Measurements from ENCODE around the gene SYNPO2. TPM values are rescaled to one million over a fixed set of nuclear protein-coding genes. Genes with fewer than 3 reads are reported as not detected.

The SYNPO2 gene
- total RNA-seq, 2 experiments from 2014 or later = 0.22 to 0.41 TPM

- peaks cover 3% of the 10 kb centered on the region for H3K4me1 ChIP-seq (ENCODE audit: insufficient read depth, low read length)
- TF ChIP-seq CTCF (IDR thresholded peaks at IDR 0.05) = no peak
- intact Hi-C loops (cut with DNase I, micrococcal nuclease) = no loop called here
- Mint-ChIP-seq H3K27ac (no peak overlapping the region), H3K4me3 (no peak overlapping the region), H3K36me3 (ENCODE audit: low read depth) (no peaks in the 10 kb centered on the region), H3K4me1 (ENCODE audit: low read depth) (peaks cover 9% of the 10 kb centered on the region), H3K9me3 (no peaks in the 10 kb centered on the region), H3K27me3 (peaks cover 17% of the 10 kb centered on the region)
- no peaks in the 10 kb centered on the region for H3K9me3 ChIP-seq (ENCODE audit: control insufficient read depth in 1 of 2, insufficient read depth in 1 of 2, low read length in 2 of 2)
- H3K4me3 ChIP-seq (ENCODE audit: low read length) = no peak overlapping the region
- no peak overlapping the region for H3K27ac ChIP-seq (ENCODE audit: low read depth in 1 of 2, low read length in 2 of 2)
- ChIA-PET CTCF (no interaction called here), POLR2A (no interaction called here)
- no peak for ATAC-seq (ENCODE audit: poor library complexity)
- no peak for DNase-seq
- H3K27me3 ChIP-seq (ENCODE audit: control insufficient read depth in 1 of 2, insufficient read depth in 2 of 2, low read length in 2 of 2) = peaks cover 4 to 10% of the 10 kb centered on the region in 2 experiments
- H3K36me3 ChIP-seq (ENCODE audit: insufficient read depth, low read length) = no peaks in the 10 kb centered on the region
Observed at GRCh38 chr4:118894034-118894433, 5.4 kb downstream of the SYNPO2 start.

- H3K9me3 Mint-ChIP-seq = no peaks in the 10 kb centered on the region
- Histone ChIP-seq H3K36me3 (ENCODE audit: insufficient read depth, low read length) (no peaks in the 10 kb centered on the region), H3K27ac (ENCODE audit: low read depth in 1 of 2, low read length in 2 of 2) (no peak overlapping the region), H3K4me1 (ENCODE audit: insufficient read depth, low read length) (no peaks in the 10 kb centered on the region), H3K9me3 (ENCODE audit: control insufficient read depth in 1 of 2, insufficient read depth in 1 of 2, low read length in 2 of 2) (no peaks in the 10 kb centered on the region), H3K4me3 (ENCODE audit: low read length) (no peak overlapping the region), H3K27me3 (ENCODE audit: control insufficient read depth in 1 of 2, insufficient read depth in 2 of 2, low read length in 2 of 2) (no peaks in the 10 kb centered on the region)
- H3K4me1 Mint-ChIP-seq (ENCODE audit: low read depth) = no peaks in the 10 kb centered on the region
- H3K4me3 Mint-ChIP-seq = no peak overlapping the region
- POLR2A ChIA-PET = no interaction called here
- peaks cover 12% of the 10 kb centered on the region for H3K27me3 Mint-ChIP-seq
- H3K36me3 Mint-ChIP-seq (ENCODE audit: low read depth) = no peaks in the 10 kb centered on the region
- no peak overlapping the region for H3K27ac Mint-ChIP-seq
- CTCF ChIA-PET = interaction anchor here (1.1 kb wide), 1 partner anchor 11 kb away, joined by 3 read pairs; no protein-coding TSS in a partner anchor
- intact Hi-C loops (cut with DNase I, micrococcal nuclease) = no loop called here
- ATAC-seq (ENCODE audit: poor library complexity) (no peak), DNase-seq (no peak)
- TF ChIP-seq CTCF (IDR thresholded peaks at IDR 0.05) = no peak
Observed at GRCh38 chr4:118898221-118898620, 9.6 kb downstream of the SYNPO2 start.

- CTCF ChIA-PET = interaction anchor here (1.1 kb wide), 1 partner anchor 12 kb away, joined by 3 read pairs; no protein-coding TSS in a partner anchor
Observed at GRCh38 chr4:118898684-118899138, 10.1 kb downstream of the SYNPO2 start.

More at GRCh38 chr4:118898684-118899138, 10.1 kb downstream of the SYNPO2 start:
- Histone ChIP-seq H3K27me3 (ENCODE audit: control insufficient read depth in 1 of 2, insufficient read depth in 2 of 2, low read length in 2 of 2) (no peaks in the 10 kb centered on the region), H3K4me3 (ENCODE audit: low read length) (no peak overlapping the region), H3K36me3 (ENCODE audit: insufficient read depth, low read length) (no peaks in the 10 kb centered on the region), H3K4me1 (ENCODE audit: insufficient read depth, low read length) (no peaks in the 10 kb centered on the region), H3K27ac (ENCODE audit: low read depth in 1 of 2, low read length in 2 of 2) (no peak overlapping the region), H3K9me3 (ENCODE audit: control insufficient read depth in 1 of 2, insufficient read depth in 1 of 2, low read length in 2 of 2) (no peaks in the 10 kb centered on the region)
- DNase-seq = no peak
- TF ChIP-seq CTCF (IDR thresholded peaks at IDR 0.05) = no peak
- Mint-ChIP-seq H3K27me3 (peaks cover 12% of the 10 kb centered on the region), H3K27ac (no peak overlapping the region), H3K4me1 (ENCODE audit: low read depth) (no peaks in the 10 kb centered on the region), H3K36me3 (ENCODE audit: low read depth) (no peaks in the 10 kb centered on the region), H3K9me3 (no peaks in the 10 kb centered on the region), H3K4me3 (no peak overlapping the region)
- intact Hi-C loops (cut with DNase I, micrococcal nuclease) = no loop called here
- POLR2A ChIA-PET = no interaction called here
- ATAC-seq (ENCODE audit: poor library complexity) = no peak
